ENCODE results near the gene ADCY1. TPM values are rescaled to one million over a fixed set of nuclear protein-coding genes. Genes with fewer than 3 reads are reported as not detected.

The ADCY1 gene
- polyA plus RNA-seq, 1 donor (not counting 4 experiments of a cell fraction or from before 2014, with no cell fraction given), result 0.54 TPM

DNA sequence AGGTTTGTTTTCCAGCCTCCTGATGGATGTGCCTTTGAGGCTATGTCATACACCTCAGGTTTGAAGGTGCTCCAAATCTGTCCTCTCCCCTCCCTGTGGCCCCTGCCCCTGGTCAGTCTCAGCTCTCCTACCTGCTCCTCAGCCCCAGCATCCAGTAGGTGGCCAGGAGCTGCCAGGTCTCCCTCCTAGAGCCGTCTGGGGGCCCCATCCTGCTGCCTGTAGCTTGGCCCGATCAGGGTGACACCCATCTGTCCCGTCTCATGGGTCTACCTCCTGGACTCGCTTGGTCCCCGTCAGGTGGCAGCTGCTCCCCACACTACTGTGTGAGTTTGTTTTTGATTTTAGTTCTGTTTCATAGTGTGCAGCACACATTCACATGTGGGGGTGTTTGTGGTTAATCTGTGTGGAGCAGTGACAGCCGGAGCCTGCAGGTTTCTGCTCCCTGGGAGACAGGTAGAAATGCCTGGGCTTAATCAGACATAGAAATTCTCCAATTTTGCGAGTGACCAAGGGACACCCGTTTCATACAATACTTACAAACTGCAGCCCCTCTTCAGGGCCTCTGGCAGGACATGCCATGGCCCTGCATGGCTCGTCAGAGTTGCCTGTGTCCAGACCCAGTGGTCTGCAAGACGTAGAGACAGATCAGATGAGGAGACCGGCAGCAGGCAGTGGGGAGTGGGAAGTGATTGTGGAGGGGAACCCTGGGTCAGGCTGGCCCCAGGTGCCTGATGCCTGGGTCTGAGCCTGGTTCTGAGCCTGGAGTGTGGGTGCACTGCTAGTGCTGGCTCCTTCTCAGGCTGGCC is 17.1 kb downstream of the ADCY1 start:
- FAIRE-seq (no peak), DNase-seq (ENCODE audit: low read depth, low spot score) (no peak)
- no peaks in the 10 kb centered on the region for H3K9me1 ChIP-seq (ENCODE audit: control insufficient read depth, extremely low read depth, insufficient read depth, low read length)
- dilution Hi-C loops (cut with MboI; ENCODE audit: extremely low pct_ligation_motif_present, low sequenced_read_pairs), result no loop called here
- H3K27me3 ChIP-seq (ENCODE audit: control insufficient read depth, extremely low read depth, insufficient read depth, low read length), result no peaks in the 10 kb centered on the region
- H3K4me1 ChIP-seq (ENCODE audit: control insufficient read depth, extremely low read depth, insufficient read depth, low read length), result no peaks in the 10 kb centered on the region
- H3K9ac ChIP-seq (ENCODE audit: control insufficient read depth, extremely low read depth, insufficient read depth, low read length), result no peak overlapping the region
- no peak overlapping the region for H3K27ac ChIP-seq (ENCODE audit: control insufficient read depth, insufficient read depth, low read length)
- no peak overlapping the region for H3K4me2 ChIP-seq (ENCODE audit: control insufficient read depth, extremely low read depth, insufficient read depth, low read depth, low read length)
- H3K36me3 ChIP-seq (ENCODE audit: control insufficient read depth in 2 of 2, extremely low read depth in 1 of 2, insufficient read depth in 2 of 2, low read length in 2 of 2), result no peaks in the 10 kb centered on the region
- no peaks in the 10 kb centered on the region for H3K79me2 ChIP-seq (ENCODE audit: control insufficient read depth, insufficient read depth, low read length)
- no peaks in the 10 kb centered on the region for H3K9me3 ChIP-seq (ENCODE audit: control insufficient read depth, low read depth, low read length)
- TF ChIP-seq EZH2 (IDR thresholded peaks at IDR 0.05; ENCODE audit: low read length), result no peak
- no peak for TF ChIP-seq CTCF (optimal IDR thresholded peaks at IDR 0.05 in 1 of 3, IDR thresholded peaks at IDR 0.05 in 1 of 3, conservative IDR thresholded peaks at IDR 0.05 in 1 of 3; ENCODE audit: extremely low read depth in 1 of 3, insufficient read depth in 2 of 3, low read length in 3 of 3)
- H2AFZ ChIP-seq (ENCODE audit: control insufficient read depth, low read length), result no peak overlapping the region
- H4K20me1 ChIP-seq (ENCODE audit: control insufficient read depth, extremely low read depth, insufficient read depth, low read length), result no peaks in the 10 kb centered on the region
- no peak overlapping the region for H3K4me3 ChIP-seq (ENCODE audit: control insufficient read depth in 2 of 3, extremely low read depth in 1 of 3, insufficient read depth in 2 of 3, low read depth in 1 of 3, low read length in 3 of 3)

GRCh38 chr7:45592230-45592991 is 18.2 kb downstream of the ADCY1 start:
- H3K9me3 ChIP-seq (ENCODE audit: control insufficient read depth, low read depth, low read length), result no peaks in the 10 kb centered on the region
- TF ChIP-seq EZH2 (IDR thresholded peaks at IDR 0.05; ENCODE audit: low read length), result no peak
- TF ChIP-seq CTCF (optimal IDR thresholded peaks at IDR 0.05 in 1 of 3, IDR thresholded peaks at IDR 0.05 in 1 of 3, conservative IDR thresholded peaks at IDR 0.05 in 1 of 3; ENCODE audit: extremely low read depth in 1 of 3, insufficient read depth in 2 of 3, low read length in 3 of 3), result no peak
- no peaks in the 10 kb centered on the region for H3K27me3 ChIP-seq (ENCODE audit: control insufficient read depth, extremely low read depth, insufficient read depth, low read length)
- no peak overlapping the region for H3K9ac ChIP-seq (ENCODE audit: control insufficient read depth, extremely low read depth, insufficient read depth, low read length)
- no peak overlapping the region for H2AFZ ChIP-seq (ENCODE audit: control insufficient read depth, low read length)
- no peaks in the 10 kb centered on the region for H3K9me1 ChIP-seq (ENCODE audit: control insufficient read depth, extremely low read depth, insufficient read depth, low read length)
- no peaks in the 10 kb centered on the region for H3K36me3 ChIP-seq (ENCODE audit: control insufficient read depth in 2 of 2, extremely low read depth in 1 of 2, insufficient read depth in 2 of 2, low read length in 2 of 2)
- H4K20me1 ChIP-seq (ENCODE audit: control insufficient read depth, extremely low read depth, insufficient read depth, low read length), result no peaks in the 10 kb centered on the region
- dilution Hi-C loops (cut with MboI; ENCODE audit: extremely low pct_ligation_motif_present, low sequenced_read_pairs), result no loop called here
- H3K4me2 ChIP-seq (ENCODE audit: control insufficient read depth, extremely low read depth, insufficient read depth, low read depth, low read length), result no peak overlapping the region
- no peak for DNase-seq (ENCODE audit: low read depth, low spot score)
- no peak overlapping the region for H3K27ac ChIP-seq (ENCODE audit: control insufficient read depth, insufficient read depth, low read length)
- FAIRE-seq, result no peak
- H3K4me1 ChIP-seq (ENCODE audit: control insufficient read depth, extremely low read depth, insufficient read depth, low read length), result no peaks in the 10 kb centered on the region
- no peaks in the 10 kb centered on the region for H3K79me2 ChIP-seq (ENCODE audit: control insufficient read depth, insufficient read depth, low read length)
- no peak overlapping the region for H3K4me3 ChIP-seq (ENCODE audit: control insufficient read depth in 2 of 3, extremely low read depth in 1 of 3, insufficient read depth in 2 of 3, low read depth in 1 of 3, low read length in 3 of 3)
